Thyroid gland (tissue), 4 donors: ENCODE results near the gene CDC42EP5. TPM values are rescaled to one million over a fixed set of nuclear protein-coding genes. Genes with fewer than 3 reads are reported as not detected.

Experiments
- DNase-seq, 2 donors: peaks; one replicate each; pipeline ENCODE4 v3.0.0-alpha.2; 2019
- H3K27ac ChIP-seq, 3 donors: fragments of 200-600 bp; sonication (generic); 1 replicate in 2 of 3; 2 replicates in 1 of 3; pipeline ENCODE4 v1.5.1; 2016 to 2019; ENCODE audit warnings: mild to moderate bottlenecking in 1 of 3, moderate library complexity in 1 of 3
- H3K27me3 ChIP-seq: fragments of 200-600 bp; sonication (generic); one replicate; pipeline ENCODE4 v1.5.1; 2019
- H3K36me3 ChIP-seq, 2 donors: fragments of 200-600 bp; sonication (generic); one replicate each; pipeline ENCODE4 v1.5.1; 2016 to 2019
- H3K4me1 ChIP-seq, 2 donors: fragments of 200-600 bp; sonication (generic); one replicate each; pipeline ENCODE4 v1.5.1; 2017 to 2019
- H3K4me3 ChIP-seq, 3 donors: fragments of 200-600 bp; sonication (generic); replicated peaks in 1 of 3; 1 replicate in 2 of 3; 2 replicates in 1 of 3; pipeline ENCODE4 v1.5.1; 2016; ENCODE audit warnings: mild to moderate bottlenecking in 1 of 3
- H3K9me3 ChIP-seq: fragments of 200-600 bp; sonication (generic); one replicate; pipeline ENCODE4 v1.5.1; 2017
- CTCF ChIP-seq, 6 experiments: fragments of 200-600 bp in 3 of 6; fragments of 450-650 bp in 3 of 6; sonication (generic) in 3 of 6; IDR thresholded peaks; one replicate each; pipeline ENCODE4 v1.5.1; 2016 to 2019; ENCODE audit warnings: antibody characterized with exemption in 6 of 6, mild to moderate bottlenecking in 2 of 6, inconsistent platforms in 1 of 6, moderate library complexity in 1 of 6
- POLR2A ChIP-seq, 2 donors: fragments of 450-650 bp; IDR thresholded peaks; one replicate each; pipeline ENCODE4 v1.6.1; 2017; ENCODE audit warnings: antibody characterized with exemption in 2 of 2, mild to moderate bottlenecking in 2 of 2, moderate library complexity in 1 of 2
- WGBS, 2 donors: methylation state at CpG; one replicate each; pipeline ENCODE4 v1.1.5; 2017; 5-methylcytosine and 5-hydroxymethylcytosine counted together
- intact Hi-C: fragments of 100-400 bp; cut with DNase I; formaldehyde crosslinking; loops from one replicate; pipeline ENCODE4 v1.15.1; 2023
- total RNA-seq, 4 donors: library from RNA; depleted of rRNA; stranded (reverse); fragments of >200 nt; gene quantifications; one replicate each; pipeline ENCODE4 v1.2.3, GENCODE V29; 2016

The CDC42EP5 gene
- total RNA-seq, 4 donors from 2014 or later = 1.8 to 18.7 (median 12.1) TPM

DNA sequence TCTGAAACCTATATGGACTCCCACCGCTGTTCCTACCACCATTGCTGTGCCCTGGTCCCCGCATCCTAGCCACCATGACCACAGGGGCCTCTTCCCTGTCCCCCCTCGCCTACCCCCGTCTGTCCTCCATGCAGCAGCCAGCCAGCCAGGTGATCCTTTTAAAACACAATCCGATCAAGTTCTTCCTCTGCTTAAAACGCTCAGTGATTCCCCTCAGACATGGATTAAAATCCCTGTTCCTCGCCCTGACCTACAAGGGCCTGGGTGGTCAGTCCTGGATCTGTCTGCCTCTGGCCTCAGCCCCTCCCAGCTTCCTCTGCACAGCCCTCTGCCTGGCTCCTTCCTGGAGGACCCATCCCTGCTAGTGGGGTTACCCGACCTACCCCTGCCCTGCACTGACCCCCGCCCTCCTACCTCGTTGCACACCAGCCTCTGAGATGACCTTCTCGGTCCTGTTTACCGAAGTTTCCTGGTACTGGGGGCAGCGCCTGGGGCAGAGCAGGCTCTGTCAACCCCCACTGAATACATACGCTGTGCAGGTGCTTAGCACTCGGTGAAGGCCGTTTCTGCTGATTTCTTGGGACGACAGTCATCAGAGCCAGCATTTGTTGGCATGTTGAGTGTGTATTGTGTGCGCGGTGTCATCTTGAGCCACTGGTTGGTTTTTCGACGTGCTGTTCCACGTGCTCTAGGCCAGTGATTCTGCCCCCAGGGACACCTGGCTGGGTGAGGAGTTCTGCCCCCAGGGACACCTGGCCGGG lies 38.8 kb downstream of the CDC42EP5 start:
- whole genome bisulfite sequencing, 2 donors = 39 to 62% methylated on average over 21 to 23 of the region's 23 CpGs
- Histone ChIP-seq H3K27ac (no peak overlapping the region), H3K4me1 (peaks cover 29 to 44% of the 10 kb centered on the region in 2 donors), H3K36me3 (no peaks in the 10 kb centered on the region), H3K9me3 (no peaks in the 10 kb centered on the region), H3K4me3 (no peak overlapping the region), H3K27me3 (no peaks in the 10 kb centered on the region)
- intact Hi-C loops = no loop called here
- DNase-seq = no peak
- TF ChIP-seq POLR2A (IDR thresholded peaks at IDR 0.05) = no peak
- no peak for TF ChIP-seq CTCF (IDR thresholded peaks at IDR 0.05)

DNA sequence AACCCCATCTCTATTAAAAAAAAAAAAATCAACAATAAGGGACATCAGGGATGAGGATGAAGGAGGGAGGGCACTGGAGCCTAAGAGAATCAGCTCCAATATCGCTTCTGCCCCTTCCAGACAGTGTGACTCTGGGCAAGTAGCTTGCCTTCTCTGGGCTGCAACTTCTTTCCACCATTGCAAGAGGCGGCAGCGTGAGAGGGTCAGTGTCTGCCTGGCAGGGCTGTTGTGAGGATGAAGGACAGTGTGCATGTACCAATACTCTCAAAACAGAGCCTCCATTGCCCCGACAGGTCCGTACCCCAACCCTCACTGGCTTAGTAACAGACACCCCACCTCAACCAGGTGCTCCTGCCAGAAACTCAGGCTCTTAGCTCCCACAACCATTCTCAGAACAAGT lies 39.4 kb downstream of the CDC42EP5 start:
- no peaks in the 10 kb centered on the region for H3K9me3 ChIP-seq
- DNase-seq = no peak
- H3K4me1 ChIP-seq = peaks cover 29 to 44% of the 10 kb centered on the region in 2 donors
- H3K27ac ChIP-seq = no peak overlapping the region
- WGBS, 2 donors = 86 to 95% methylated on average over 5 of the region's 5 CpGs
- H3K4me3 ChIP-seq = no peak overlapping the region
- no peaks in the 10 kb centered on the region for H3K27me3 ChIP-seq
- intact Hi-C loops = no loop called here
- H3K36me3 ChIP-seq = no peaks in the 10 kb centered on the region
- TF ChIP-seq POLR2A (IDR thresholded peaks at IDR 0.05) = no peak
- TF ChIP-seq CTCF (IDR thresholded peaks at IDR 0.05) = no peak

- TF ChIP-seq CTCF (IDR thresholded peaks at IDR 0.05) = no peak
- TF ChIP-seq POLR2A (IDR thresholded peaks at IDR 0.05) = no peak
- no peak overlapping the region for H3K27ac ChIP-seq
- H3K27me3 ChIP-seq = no peaks in the 10 kb centered on the region
- H3K4me1 ChIP-seq = peaks cover 29 to 44% of the 10 kb centered on the region in 2 donors
- WGBS, 2 donors = 76 to 85% methylated on average over 10 of the region's 10 CpGs
- no peak overlapping the region for H3K4me3 ChIP-seq
- intact Hi-C loops = no loop called here
- DNase-seq = no peak
- no peaks in the 10 kb centered on the region for H3K36me3 ChIP-seq
- H3K9me3 ChIP-seq = no peaks in the 10 kb centered on the region
Observed at GRCh38 chr19:54432144-54432738, 40.9 kb downstream of the CDC42EP5 start.

DNA sequence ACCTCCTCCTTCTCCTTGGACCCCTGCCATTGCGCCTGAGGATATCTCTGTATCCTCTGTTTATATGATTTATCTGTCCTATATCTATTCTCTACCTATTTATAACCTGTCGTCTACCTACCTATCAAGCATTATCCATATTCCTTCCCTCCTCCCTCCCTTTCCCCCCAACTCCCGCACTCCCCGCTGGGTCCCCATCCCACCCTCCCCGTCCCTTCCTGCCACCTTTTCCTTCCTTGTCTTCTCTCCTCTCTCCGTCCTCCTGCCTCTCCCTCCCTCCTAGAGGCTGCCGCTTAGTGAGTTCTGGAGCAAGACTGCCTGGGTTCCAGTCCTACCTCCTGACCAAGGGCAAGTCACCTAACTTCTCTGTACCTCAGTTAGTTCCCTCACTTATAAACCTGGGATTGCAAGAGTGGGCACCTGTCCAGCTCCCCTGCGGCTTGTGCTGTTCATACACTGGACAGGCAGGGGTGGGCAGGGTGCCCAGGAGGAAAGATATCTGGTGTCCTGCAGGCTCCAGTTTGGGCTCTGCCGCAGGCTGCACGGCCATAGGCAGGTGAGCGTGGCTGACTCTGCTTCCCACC lies 41.7 kb downstream of the CDC42EP5 start:
- no peaks in the 10 kb centered on the region for H3K36me3 ChIP-seq
- intact Hi-C loops = no loop called here
- TF ChIP-seq POLR2A (IDR thresholded peaks at IDR 0.05) (no peak), CTCF (IDR thresholded peaks at IDR 0.05) (peak in 1 of 6 experiments; percentile 2)
- DNase-seq = peak; percentile 97 to 98
- peaks cover 29 to 44% of the 10 kb centered on the region in 2 donors for H3K4me1 ChIP-seq
- H3K9me3 ChIP-seq = no peaks in the 10 kb centered on the region
- no peak overlapping the region for H3K27ac ChIP-seq
- H3K4me3 ChIP-seq = no peak overlapping the region
- no peaks in the 10 kb centered on the region for H3K27me3 ChIP-seq
- WGBS, 2 donors = 18 to 22% methylated on average over 11 of the region's 11 CpGs
